Vagina (tissue), 2 donors: ENCODE results near the gene NEUROD4.

Experiments
- POLR2A ChIP-seq, 2 donors: fragments of 450-650 bp; IDR thresholded peaks; one replicate each; pipeline ENCODE4 v1.6.1; 2017; ENCODE audit warnings: antibody characterized with exemption in 2 of 2, mild to moderate bottlenecking in 2 of 2, moderate library complexity in 2 of 2
- POLR2AphosphoS5 ChIP-seq, 2 donors: sonication (generic); formaldehyde crosslinking; IDR thresholded peaks; one replicate each; pipeline ENCODE4 v1.9.0; 2017; ENCODE audit warnings: antibody characterized with exemption in 2 of 2, mild to moderate bottlenecking in 2 of 2, low read depth in 1 of 2; ENCODE audit not compliant: insufficient read depth in 1 of 2
- TF ChIP-seq, protein P1 (sequence below), 3 experiments: fragments of 450-650 bp in 2 of 3; fragments of 200-600 bp in 1 of 3; sonication (generic) in 1 of 3; IDR thresholded peaks; one replicate each; pipeline ENCODE4 v1.5.1; 2017 to 2019; ENCODE audit warnings: antibody characterized with exemption in 3 of 3, mild to moderate bottlenecking in 2 of 3, moderate library complexity in 2 of 3

DNA sequence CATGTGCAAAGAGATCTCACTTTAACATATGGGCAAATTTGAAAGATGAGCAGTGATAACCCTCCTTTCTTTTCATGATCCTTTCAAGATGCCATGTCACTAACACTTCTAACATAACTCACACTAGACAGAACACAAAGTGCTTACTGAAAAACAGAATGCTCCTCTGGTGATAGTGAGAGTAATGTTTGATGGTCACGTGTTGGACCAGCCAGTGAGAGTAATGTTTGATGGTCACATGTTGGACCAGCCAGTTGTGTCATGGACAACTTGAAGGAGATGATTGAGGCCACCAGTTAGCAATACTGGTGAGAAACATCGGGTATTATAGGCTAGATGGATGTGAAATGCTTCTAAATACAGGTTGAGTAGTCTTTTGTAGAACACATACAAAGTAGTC lies 5.7 kb downstream of the NEUROD4 start:
- TF ChIP-seq, protein P1, sequence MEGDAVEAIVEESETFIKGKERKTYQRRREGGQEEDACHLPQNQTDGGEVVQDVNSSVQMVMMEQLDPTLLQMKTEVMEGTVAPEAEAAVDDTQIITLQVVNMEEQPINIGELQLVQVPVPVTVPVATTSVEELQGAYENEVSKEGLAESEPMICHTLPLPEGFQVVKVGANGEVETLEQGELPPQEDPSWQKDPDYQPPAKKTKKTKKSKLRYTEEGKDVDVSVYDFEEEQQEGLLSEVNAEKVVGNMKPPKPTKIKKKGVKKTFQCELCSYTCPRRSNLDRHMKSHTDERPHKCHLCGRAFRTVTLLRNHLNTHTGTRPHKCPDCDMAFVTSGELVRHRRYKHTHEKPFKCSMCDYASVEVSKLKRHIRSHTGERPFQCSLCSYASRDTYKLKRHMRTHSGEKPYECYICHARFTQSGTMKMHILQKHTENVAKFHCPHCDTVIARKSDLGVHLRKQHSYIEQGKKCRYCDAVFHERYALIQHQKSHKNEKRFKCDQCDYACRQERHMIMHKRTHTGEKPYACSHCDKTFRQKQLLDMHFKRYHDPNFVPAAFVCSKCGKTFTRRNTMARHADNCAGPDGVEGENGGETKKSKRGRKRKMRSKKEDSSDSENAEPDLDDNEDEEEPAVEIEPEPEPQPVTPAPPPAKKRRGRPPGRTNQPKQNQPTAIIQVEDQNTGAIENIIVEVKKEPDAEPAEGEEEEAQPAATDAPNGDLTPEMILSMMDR (IDR thresholded peaks at IDR 0.05) = no peak
- TF ChIP-seq POLR2A (IDR thresholded peaks at IDR 0.05) (no peak), POLR2AphosphoS5 (IDR thresholded peaks at IDR 0.05; ENCODE audit: insufficient read depth in 1 of 2, low read depth in 1 of 2) (no peak)
